IPS-18c (cell line): Measurements from ENCODE around the gene CNOT4.

Experiments
- H3K4me3 ChIP-seq: 2 replicates; pipeline ENCODE4 v1.7.0; 2013; ENCODE audit warnings: low read depth, mild to moderate bottlenecking, low read length, moderate library complexity; ENCODE audit not compliant: insufficient read depth
- H3K9me3 ChIP-seq: one replicate; pipeline ENCODE4 v1.6.1; 2013; ENCODE audit warnings: mild to moderate bottlenecking, low read length, moderate library complexity; ENCODE audit not compliant: control insufficient read depth, insufficient read depth

The CNOT4 gene

DNA sequence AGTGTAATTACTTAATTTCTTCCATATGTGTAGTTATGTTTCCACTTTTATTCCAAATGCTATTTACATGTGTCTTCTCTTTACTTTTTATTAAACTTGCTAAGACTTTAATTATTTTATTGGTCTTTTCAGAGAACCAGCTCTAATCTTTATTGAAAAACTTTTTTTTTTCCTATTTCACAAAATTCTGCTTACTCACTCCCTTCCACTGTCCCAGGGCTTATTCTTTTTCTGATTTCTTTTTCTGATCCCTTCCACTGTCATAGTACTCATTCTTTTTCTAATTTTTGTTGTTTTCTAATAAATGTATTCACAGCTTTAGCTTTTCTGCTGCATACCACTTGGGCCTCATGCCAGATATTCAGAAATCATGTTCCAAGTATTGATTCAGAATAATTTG is 82.7 kb downstream of the CNOT4 start:
- no peaks in the 10 kb centered on the region for H3K9me3 ChIP-seq

GRCh38 chr7:135425036-135425435 is 84.9 kb downstream of the CNOT4 start:
- Histone ChIP-seq H3K9me3 (no peaks in the 10 kb centered on the region), H3K4me3 (no peak overlapping the region)

More for the DNA sequence above, 82.7 kb downstream of the CNOT4 start:
- H3K4me3 ChIP-seq: no peak overlapping the region

- H3K9me3 ChIP-seq: no peaks in the 10 kb centered on the region
These were observed 89.1 kb downstream of the CNOT4 start for GRCh38 chr7:135420786-135421185.

GRCh38 chr7:135416431-135416830 is 93.5 kb downstream of the CNOT4 start:
- H3K4me3 ChIP-seq: no peak overlapping the region
- no peaks in the 10 kb centered on the region for H3K9me3 ChIP-seq

More at GRCh38 chr7:135420786-135421185, 89.1 kb downstream of the CNOT4 start:
- H3K4me3 ChIP-seq: no peak overlapping the region

DNA sequence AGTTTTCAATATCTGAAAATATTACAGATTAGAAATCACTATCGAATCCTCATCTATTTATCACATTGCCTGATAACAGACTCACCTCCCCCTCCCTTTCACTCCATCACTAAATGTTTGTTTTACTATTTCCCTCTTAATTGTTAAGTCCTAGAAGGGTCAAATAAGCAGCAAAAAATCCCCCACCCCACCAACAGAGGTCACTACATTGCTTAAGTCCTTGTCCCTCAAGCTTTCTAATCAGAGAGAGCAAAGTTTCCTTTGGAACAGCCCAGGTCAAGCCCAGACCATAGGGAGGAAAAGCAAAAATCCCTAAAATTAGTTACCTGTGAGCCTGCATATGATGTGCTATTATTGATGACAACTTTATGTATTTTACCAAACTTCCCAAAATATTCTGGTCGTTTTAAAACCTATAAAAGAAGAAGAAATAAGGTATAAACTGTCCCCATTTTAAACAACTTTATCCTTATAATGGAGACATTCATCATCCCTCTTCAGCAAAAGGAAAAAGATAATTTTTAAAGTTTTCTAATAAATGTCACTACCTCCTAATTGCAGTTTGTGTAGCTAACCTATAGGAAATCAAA is 95.0 kb downstream of the CNOT4 start:
- H3K4me3 ChIP-seq: no peak overlapping the region
- H3K9me3 ChIP-seq: no peaks in the 10 kb centered on the region

- Histone ChIP-seq H3K4me3 (no peak overlapping the region), H3K9me3 (no peaks in the 10 kb centered on the region)
These were observed 95.7 kb downstream of the CNOT4 start for GRCh38 chr7:135414208-135414607.

DNA sequence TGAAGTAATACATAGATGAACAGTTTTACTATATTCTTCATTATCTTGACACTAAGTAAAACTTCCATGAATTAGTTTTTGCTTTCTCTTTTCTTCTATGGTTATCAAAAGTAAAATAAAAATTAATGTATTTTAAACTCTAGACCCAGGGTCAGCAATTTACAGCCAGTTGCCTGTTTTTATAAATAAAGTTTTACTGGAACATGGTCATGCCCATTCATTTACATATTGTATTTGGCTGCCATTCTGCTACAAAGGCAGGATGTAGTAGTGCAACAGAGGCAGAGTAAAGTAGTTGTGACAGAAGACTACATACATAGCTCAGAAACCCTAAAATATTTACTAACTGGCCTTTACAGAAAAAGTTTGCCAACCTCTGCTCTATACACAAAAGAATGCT is 98.8 kb downstream of the CNOT4 start:
- H3K4me3 ChIP-seq: no peak overlapping the region
- H3K9me3 ChIP-seq: no peaks in the 10 kb centered on the region

GRCh38 chr7:135410543-135410942 is 99.4 kb downstream of the CNOT4 start:
- H3K9me3 ChIP-seq: no peaks in the 10 kb centered on the region
- H3K4me3 ChIP-seq: no peak overlapping the region

- Histone ChIP-seq H3K4me3 (no peak overlapping the region), H3K9me3 (no peaks in the 10 kb centered on the region)
These were observed 99.9 kb downstream of the CNOT4 start for GRCh38 chr7:135409845-135410542.

GRCh38 chr7:135407884-135408283 is 102.0 kb downstream of the CNOT4 start:
- Histone ChIP-seq H3K9me3 (no peaks in the 10 kb centered on the region), H3K4me3 (no peak overlapping the region)

GRCh38 chr7:135406918-135407317 is 103.0 kb downstream of the CNOT4 start:
- H3K4me3 ChIP-seq: no peak overlapping the region
- no peaks in the 10 kb centered on the region for H3K9me3 ChIP-seq

- Histone ChIP-seq H3K4me3 (no peak overlapping the region), H3K9me3 (no peaks in the 10 kb centered on the region)
These were observed 103.9 kb downstream of the CNOT4 start for GRCh38 chr7:135405969-135406368.

- Histone ChIP-seq H3K9me3 (no peaks in the 10 kb centered on the region), H3K4me3 (no peak overlapping the region)
These were observed 106.6 kb downstream of the CNOT4 start for GRCh38 chr7:135403302-135403701.

DNA sequence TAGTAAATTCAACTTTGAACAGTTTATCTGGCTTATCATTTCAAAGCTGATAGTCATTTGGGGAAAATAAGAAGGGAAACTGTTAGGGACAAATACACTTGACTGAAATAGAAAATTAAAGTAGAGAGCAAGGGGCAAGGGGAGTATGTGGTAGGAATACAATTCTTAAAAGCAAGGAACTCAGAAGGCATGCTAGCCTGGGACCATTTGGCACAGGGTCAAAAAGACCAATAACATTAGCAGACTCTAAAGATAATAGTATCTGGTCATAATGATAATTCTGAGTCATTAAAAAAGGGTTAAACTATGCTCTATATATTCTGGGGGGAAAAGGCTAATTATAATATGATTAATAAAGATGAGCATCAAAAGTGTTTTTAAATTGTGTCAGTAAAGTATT is 112.2 kb downstream of the CNOT4 start:
- H3K4me3 ChIP-seq: no peak overlapping the region
- no peaks in the 10 kb centered on the region for H3K9me3 ChIP-seq

DNA sequence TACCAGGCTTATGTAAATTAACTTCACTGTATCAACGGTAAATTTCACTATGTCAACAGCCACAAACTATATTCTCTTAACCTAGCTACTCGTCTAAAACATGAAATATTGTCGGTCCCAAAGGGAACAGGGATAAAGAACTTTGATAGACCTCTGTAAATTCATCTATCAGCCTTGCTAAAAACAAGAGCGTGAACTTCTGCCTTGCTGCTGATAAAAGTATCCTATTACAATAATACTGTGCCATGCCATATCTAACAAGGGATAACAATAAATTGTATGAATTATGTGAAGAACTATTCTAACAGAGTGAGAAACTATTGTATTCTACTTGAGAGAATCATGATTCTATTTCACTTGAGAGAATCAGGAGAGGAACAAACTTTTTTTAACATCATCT is 117.2 kb downstream of the CNOT4 start:
- no peaks in the 10 kb centered on the region for H3K9me3 ChIP-seq
- H3K4me3 ChIP-seq: no peak overlapping the region

GRCh38 chr7:135391514-135391913 is 118.4 kb downstream of the CNOT4 start:
- Histone ChIP-seq H3K9me3 (no peaks in the 10 kb centered on the region), H3K4me3 (no peak overlapping the region)

DNA sequence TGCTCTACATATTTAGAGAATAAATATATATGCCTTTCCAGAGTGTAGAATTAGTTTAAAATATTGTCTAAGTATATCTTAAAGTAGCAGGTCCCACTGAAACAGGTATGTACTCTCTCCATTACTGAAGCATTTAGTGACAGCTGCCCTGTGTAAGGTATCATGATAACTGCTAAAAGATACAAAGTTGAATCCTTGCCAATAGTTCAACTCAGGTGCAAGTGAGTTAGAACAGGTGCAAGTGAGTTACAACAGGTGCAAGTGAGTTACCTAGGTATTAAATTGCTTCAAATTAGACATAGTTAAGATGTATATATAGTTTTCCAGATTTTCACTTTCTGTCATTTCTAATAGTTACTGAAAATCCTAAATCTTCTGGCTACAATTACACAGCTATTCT is 119.1 kb downstream of the CNOT4 start:
- Histone ChIP-seq H3K4me3 (no peak overlapping the region), H3K9me3 (no peaks in the 10 kb centered on the region)

- no peak overlapping the region for H3K4me3 ChIP-seq
- H3K9me3 ChIP-seq: no peaks in the 10 kb centered on the region
These were observed 119.9 kb downstream of the CNOT4 start for GRCh38 chr7:135389971-135390370.

GRCh38 chr7:135388616-135389015 is 121.3 kb downstream of the CNOT4 start:
- H3K4me3 ChIP-seq: no peak overlapping the region
- H3K9me3 ChIP-seq: no peaks in the 10 kb centered on the region
